Hepatocyte (in vitro differentiated cells): ENCODE results near the gene CRABP1. TPM values are rescaled to one million over a fixed set of nuclear protein-coding genes. Genes with fewer than 3 reads are reported as not detected.

ENCODE experiments used
- DNase-seq: peaks from one replicate; pipeline ENCODE4 v3.0.0-alpha.2; 2016; ENCODE audit warnings: low spot score
- H2AFZ ChIP-seq: fragments of 200-600 bp; sonication (generic); 2 replicates; pipeline ENCODE4 v1.6.0; 2016; ENCODE audit warnings: antibody characterized with exemption, mild to moderate bottlenecking
- H3K27ac ChIP-seq: fragments of 200-600 bp; sonication (generic); 2 replicates; pipeline ENCODE4 v1.5.1; 2016; ENCODE audit warnings: mild to moderate bottlenecking
- H3K27me3 ChIP-seq: fragments of 200-600 bp; sonication (generic); 2 replicates; pipeline ENCODE4 v1.6.1; 2016
- H3K36me3 ChIP-seq: fragments of 200-600 bp; sonication (generic); replicated peaks from 2 replicates; pipeline ENCODE4 v1.5.1; 2016; ENCODE audit warnings: low read depth; ENCODE audit not compliant: insufficient read depth
- H3K4me1 ChIP-seq: fragments of 200-600 bp; sonication (generic); 2 replicates; pipeline ENCODE4 v1.5.1; 2016; ENCODE audit warnings: mild to moderate bottlenecking, moderate library complexity; ENCODE audit not compliant: insufficient read depth
- H3K4me2 ChIP-seq: fragments of 200-600 bp; sonication (generic); 2 replicates; pipeline ENCODE4 v1.6.0; 2016
- H3K4me3 ChIP-seq: fragments of 200-600 bp; sonication (generic); 2 replicates; pipeline ENCODE4 v1.5.1; 2016; ENCODE audit warnings: mild to moderate bottlenecking
- H3K79me2 ChIP-seq: fragments of 200-600 bp; sonication (generic); 2 replicates; pipeline ENCODE4 v1.6.0; 2017; ENCODE audit warnings: mild to moderate bottlenecking
- H3K9me2 ChIP-seq: fragments of 200-600 bp; sonication (generic); replicated peaks from 2 replicates; pipeline ENCODE4 v1.6.0; 2017; ENCODE audit warnings: mild to moderate bottlenecking; ENCODE audit not compliant: insufficient read depth
- H3K9me3 ChIP-seq: fragments of 200-600 bp; sonication (generic); 2 replicates; pipeline ENCODE4 v1.5.1; 2016; ENCODE audit warnings: low read depth, mild to moderate bottlenecking
- H4K20me1 ChIP-seq: fragments of 200-600 bp; sonication (generic); 2 replicates; pipeline ENCODE4 v1.6.0; 2016; ENCODE audit warnings: mild to moderate bottlenecking; ENCODE audit not compliant: insufficient read depth, poor library complexity, severe bottlenecking
- EZH2 ChIP-seq: fragments of 200-600 bp; sonication (generic); IDR thresholded peaks from 2 replicates; pipeline ENCODE4 v1.6.1; 2016; ENCODE audit warnings: antibody characterized with exemption, mild to moderate bottlenecking, borderline replicate concordance
- EZH2phosphoT487 ChIP-seq: fragments of 200-600 bp; sonication (generic); IDR thresholded peaks from one replicate; pipeline ENCODE4 v1.6.1; 2018; ENCODE audit warnings: antibody characterized with exemption, mild to moderate bottlenecking, low read depth, moderate library complexity; ENCODE audit not compliant: unreplicated experiment, severe bottlenecking
- WGBS: methylation state at CpG from one replicate; pipeline ENCODE4 v1.1.6; 2016; ENCODE audit warnings: low lambda C conversion rate; ENCODE audit errors: missing lambda C conversion rate; 5-methylcytosine and 5-hydroxymethylcytosine counted together
- polyA plus RNA-seq: library from polyadenylated mRNA; unstranded; fragments of >200 nt; fragmentation: Nextera tagmentation; extraction: Ambion mirVana; gene quantifications from 2 replicates; pipeline ENCODE4 v1.2.1, GENCODE V29; 2016
- total RNA-seq: library from RNA; depleted of rRNA; stranded (reverse); fragments of >200 nt; gene quantifications from 2 replicates; pipeline ENCODE4 v1.2.3, GENCODE V29; 2014
- TF ChIP-seq, protein P1 (sequence below): fragments of 200-600 bp; sonication (generic); IDR thresholded peaks from 2 replicates; pipeline ENCODE4 v1.5.1; 2016; ENCODE audit warnings: antibody characterized with exemption, mild to moderate bottlenecking; ENCODE audit not compliant: poor library complexity

CRABP1 gene
- total and polyA plus RNA-seq, 2 experiments from 2014 or later, result 140 to 179 TPM

DNA sequence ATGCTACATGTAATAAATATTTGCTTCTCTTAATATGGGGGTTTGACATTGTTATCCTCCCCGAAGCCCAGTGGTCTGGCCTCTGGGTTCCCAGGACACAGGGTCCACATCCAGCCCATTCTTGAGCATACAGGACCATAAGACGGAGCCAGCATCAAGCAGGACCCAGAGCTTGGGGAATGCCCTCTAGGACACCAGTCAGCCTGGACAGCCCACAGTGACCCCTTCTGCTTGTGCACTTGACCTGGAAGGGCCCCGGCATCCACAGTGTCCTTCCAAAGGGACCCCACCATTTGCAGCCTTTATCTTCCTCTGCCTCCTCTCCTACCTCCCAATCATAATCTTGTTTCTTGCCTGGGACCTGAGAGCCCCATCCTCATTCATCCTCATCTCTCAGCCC is 51.6 kb downstream of the CRABP1 start:
- DNase-seq, result no peak
- Histone ChIP-seq H3K9me3 (no peaks in the 10 kb centered on the region), H3K79me2 (no peaks in the 10 kb centered on the region), H4K20me1 (no peaks in the 10 kb centered on the region), H3K4me2 (no peak overlapping the region), H2AFZ (no peak overlapping the region), H3K27me3 (no peaks in the 10 kb centered on the region), H3K27ac (no peak overlapping the region), H3K4me1 (peaks cover 28% of the 10 kb centered on the region), H3K36me3 (no peaks in the 10 kb centered on the region), H3K9me2 (no peaks in the 10 kb centered on the region), H3K4me3 (no peak overlapping the region)
- 93% methylated on average over 3 of the region's 3 CpGs for WGBS
- TF ChIP-seq, protein P1, sequence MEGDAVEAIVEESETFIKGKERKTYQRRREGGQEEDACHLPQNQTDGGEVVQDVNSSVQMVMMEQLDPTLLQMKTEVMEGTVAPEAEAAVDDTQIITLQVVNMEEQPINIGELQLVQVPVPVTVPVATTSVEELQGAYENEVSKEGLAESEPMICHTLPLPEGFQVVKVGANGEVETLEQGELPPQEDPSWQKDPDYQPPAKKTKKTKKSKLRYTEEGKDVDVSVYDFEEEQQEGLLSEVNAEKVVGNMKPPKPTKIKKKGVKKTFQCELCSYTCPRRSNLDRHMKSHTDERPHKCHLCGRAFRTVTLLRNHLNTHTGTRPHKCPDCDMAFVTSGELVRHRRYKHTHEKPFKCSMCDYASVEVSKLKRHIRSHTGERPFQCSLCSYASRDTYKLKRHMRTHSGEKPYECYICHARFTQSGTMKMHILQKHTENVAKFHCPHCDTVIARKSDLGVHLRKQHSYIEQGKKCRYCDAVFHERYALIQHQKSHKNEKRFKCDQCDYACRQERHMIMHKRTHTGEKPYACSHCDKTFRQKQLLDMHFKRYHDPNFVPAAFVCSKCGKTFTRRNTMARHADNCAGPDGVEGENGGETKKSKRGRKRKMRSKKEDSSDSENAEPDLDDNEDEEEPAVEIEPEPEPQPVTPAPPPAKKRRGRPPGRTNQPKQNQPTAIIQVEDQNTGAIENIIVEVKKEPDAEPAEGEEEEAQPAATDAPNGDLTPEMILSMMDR, result no peak
- TF ChIP-seq EZH2 (no peak), EZH2phosphoT487 (no peak)

DNA sequence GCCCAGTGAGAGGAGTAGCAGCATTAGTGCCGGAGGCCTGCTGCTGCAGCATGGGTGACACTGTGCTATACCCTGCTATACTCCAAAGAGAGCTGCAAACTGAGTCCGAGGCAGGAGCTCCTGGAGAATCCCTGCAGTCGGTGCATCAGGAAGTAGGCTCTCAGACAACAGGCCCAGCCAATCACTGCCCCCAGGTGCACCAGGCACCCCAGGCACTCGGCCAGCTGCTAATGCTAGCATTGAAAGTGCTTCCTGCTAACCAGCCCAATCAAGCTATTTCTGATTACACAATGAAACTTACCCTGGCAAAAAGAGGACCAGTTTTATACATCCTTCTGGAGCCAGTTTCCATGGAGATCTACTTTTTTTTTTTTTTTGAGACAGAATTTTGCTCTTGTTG is 52.3 kb downstream of the CRABP1 start:
- no peak for DNase-seq
- Histone ChIP-seq H4K20me1 (no peaks in the 10 kb centered on the region), H3K4me1 (peaks cover 24% of the 10 kb centered on the region), H2AFZ (no peak overlapping the region), H3K79me2 (no peaks in the 10 kb centered on the region), H3K9me2 (no peaks in the 10 kb centered on the region), H3K9me3 (no peaks in the 10 kb centered on the region), H3K27ac (no peak overlapping the region), H3K4me2 (no peak overlapping the region), H3K4me3 (no peak overlapping the region), H3K27me3 (no peaks in the 10 kb centered on the region), H3K36me3 (no peaks in the 10 kb centered on the region)
- TF ChIP-seq EZH2 (no peak), EZH2phosphoT487 (no peak)
- WGBS, result 61% methylated on average over 4 of the region's 4 CpGs

DNA sequence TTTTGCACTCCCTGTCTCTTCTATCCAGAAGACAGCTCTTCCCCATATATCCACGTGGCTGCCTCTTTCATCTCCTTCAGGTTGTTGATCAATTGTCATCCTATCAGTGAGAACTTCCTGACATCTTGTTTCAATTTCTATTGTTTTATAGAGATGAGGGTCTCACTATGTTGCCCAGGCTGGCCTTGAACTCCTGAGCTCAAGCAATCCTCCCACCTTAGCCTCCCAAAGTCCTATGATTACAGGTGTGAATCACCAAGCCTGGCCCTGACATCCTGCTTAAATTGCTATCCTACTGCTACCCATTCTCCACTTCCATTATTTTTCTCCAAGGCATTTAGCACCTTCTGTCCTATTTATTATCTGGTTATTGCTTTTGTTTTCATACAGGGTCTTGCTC is 53.0 kb downstream of the CRABP1 start:
- Histone ChIP-seq H3K9me3 (no peaks in the 10 kb centered on the region), H2AFZ (no peak overlapping the region), H3K4me1 (peaks cover 18% of the 10 kb centered on the region), H4K20me1 (no peaks in the 10 kb centered on the region), H3K27me3 (no peaks in the 10 kb centered on the region), H3K36me3 (no peaks in the 10 kb centered on the region), H3K9me2 (no peaks in the 10 kb centered on the region), H3K4me3 (no peak overlapping the region), H3K79me2 (no peaks in the 10 kb centered on the region), H3K4me2 (no peak overlapping the region), H3K27ac (no peak overlapping the region)
- WGBS, result 57% methylated on average over 1 of the region's 1 CpG
- no peak for DNase-seq
- no peak for TF ChIP-seq EZH2
- TF ChIP-seq, protein P1, result no peak
- TF ChIP-seq EZH2phosphoT487, result no peak

DNA sequence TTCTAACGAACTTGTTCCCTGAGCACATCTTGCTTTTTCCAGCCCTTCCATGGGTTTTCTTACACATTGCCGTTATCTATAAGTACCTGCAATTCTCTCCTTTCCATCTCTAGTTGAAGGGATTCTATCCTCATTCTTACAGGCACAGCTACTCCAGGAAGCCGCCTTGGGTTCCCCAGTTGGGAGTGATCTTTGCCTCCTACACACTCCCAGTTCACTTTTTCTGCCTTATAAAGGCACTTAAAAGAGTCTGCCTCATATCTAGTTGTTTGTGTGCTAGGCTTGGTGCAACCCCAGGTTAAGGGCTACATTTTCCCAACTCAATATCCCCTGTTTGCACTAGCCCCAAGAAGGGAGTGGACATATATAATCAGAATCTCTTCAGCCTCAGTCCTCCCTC is 53.9 kb downstream of the CRABP1 start:
- no peak overlapping the region for H2AFZ ChIP-seq
- no peaks in the 10 kb centered on the region for H3K27me3 ChIP-seq
- H3K36me3 ChIP-seq, result no peaks in the 10 kb centered on the region
- no peak overlapping the region for H3K27ac ChIP-seq
- H3K79me2 ChIP-seq, result no peaks in the 10 kb centered on the region
- H3K4me2 ChIP-seq, result no peak overlapping the region
- H3K4me3 ChIP-seq, result no peak overlapping the region
- WGBS, result 87% methylated on average over 3 of the region's 3 CpGs
- DNase-seq, result no peak
- peaks cover 16% of the 10 kb centered on the region for H3K4me1 ChIP-seq
- H3K9me2 ChIP-seq, result no peaks in the 10 kb centered on the region
- TF ChIP-seq EZH2 (no peak), EZH2phosphoT487 (no peak)
- TF ChIP-seq, protein P1, result no peak
- no peaks in the 10 kb centered on the region for H4K20me1 ChIP-seq
- H3K9me3 ChIP-seq, result no peaks in the 10 kb centered on the region
